ENCODE data around the gene APBA2.

Gene APBA2

DNA sequence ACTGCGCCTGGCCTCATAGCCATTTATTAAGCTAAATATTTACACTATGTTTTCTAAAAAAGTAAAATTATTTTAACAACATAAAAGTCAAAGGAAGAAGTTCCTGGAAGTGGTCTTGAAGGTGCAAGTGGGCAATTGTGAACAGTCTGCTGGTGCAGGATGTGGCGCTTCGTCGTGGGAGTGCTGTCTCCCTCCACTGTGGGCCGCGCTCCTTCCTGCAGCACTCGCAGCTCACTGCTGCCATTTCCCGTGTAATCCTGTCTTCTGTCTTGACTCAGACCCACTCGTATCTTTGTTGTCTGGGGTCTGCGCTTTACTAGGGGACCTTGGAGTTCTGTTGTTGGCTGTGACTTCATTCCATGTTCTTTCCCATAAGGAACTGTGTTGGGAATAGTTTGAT, 56.3 kb downstream of the APBA2 start:
- no peaks in the 10 kb centered on the region for H3K4me1 Mint-ChIP-seq
- TF ChIP-seq, protein P1, sequence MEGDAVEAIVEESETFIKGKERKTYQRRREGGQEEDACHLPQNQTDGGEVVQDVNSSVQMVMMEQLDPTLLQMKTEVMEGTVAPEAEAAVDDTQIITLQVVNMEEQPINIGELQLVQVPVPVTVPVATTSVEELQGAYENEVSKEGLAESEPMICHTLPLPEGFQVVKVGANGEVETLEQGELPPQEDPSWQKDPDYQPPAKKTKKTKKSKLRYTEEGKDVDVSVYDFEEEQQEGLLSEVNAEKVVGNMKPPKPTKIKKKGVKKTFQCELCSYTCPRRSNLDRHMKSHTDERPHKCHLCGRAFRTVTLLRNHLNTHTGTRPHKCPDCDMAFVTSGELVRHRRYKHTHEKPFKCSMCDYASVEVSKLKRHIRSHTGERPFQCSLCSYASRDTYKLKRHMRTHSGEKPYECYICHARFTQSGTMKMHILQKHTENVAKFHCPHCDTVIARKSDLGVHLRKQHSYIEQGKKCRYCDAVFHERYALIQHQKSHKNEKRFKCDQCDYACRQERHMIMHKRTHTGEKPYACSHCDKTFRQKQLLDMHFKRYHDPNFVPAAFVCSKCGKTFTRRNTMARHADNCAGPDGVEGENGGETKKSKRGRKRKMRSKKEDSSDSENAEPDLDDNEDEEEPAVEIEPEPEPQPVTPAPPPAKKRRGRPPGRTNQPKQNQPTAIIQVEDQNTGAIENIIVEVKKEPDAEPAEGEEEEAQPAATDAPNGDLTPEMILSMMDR (IDR thresholded peaks at IDR 0.05; ENCODE audit: unreplicated experiment in 3 of 3) = no peak
- H3K27ac Mint-ChIP-seq = no peak overlapping the region
- H3K27me3 Mint-ChIP-seq (ENCODE audit: low read depth) = peaks cover 3% of the 10 kb centered on the region
- H3K4me3 Mint-ChIP-seq = no peak overlapping the region
- peaks cover 39% of the 10 kb centered on the region for H3K36me3 Mint-ChIP-seq (ENCODE audit: low read depth)
- peaks cover 10% of the 10 kb centered on the region for H3K9me3 Mint-ChIP-seq

DNA sequence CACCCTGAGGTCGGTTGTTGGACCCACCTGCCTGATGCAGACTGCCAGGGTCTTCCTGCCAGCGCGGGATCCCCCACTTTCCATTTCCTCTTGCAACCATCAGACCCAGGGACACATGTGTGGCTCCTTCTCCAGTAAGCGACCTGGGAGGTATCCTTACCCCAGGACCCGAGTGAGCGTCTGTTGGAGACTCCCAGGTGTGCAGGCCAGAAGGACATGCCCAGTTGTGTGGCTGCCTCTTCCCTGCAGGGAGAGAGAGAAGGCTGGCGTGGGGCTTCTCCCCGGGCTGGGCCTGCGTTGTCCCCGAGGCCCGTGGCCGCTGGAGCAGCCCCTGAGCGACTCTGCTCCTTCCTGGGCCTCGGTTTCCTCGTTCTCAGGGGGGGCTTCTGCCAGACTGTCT, 56.8 kb downstream of the APBA2 start:
- Mint-ChIP-seq H3K4me1 (no peaks in the 10 kb centered on the region), H3K27ac (no peak overlapping the region), H3K27me3 (ENCODE audit: low read depth) (peaks cover 3% of the 10 kb centered on the region), H3K9me3 (peaks cover 10% of the 10 kb centered on the region), H3K4me3 (no peak overlapping the region), H3K36me3 (ENCODE audit: low read depth) (peaks cover 39% of the 10 kb centered on the region)
- TF ChIP-seq, protein P1 (IDR thresholded peaks at IDR 0.05; ENCODE audit: unreplicated experiment in 3 of 3) = no peak

DNA sequence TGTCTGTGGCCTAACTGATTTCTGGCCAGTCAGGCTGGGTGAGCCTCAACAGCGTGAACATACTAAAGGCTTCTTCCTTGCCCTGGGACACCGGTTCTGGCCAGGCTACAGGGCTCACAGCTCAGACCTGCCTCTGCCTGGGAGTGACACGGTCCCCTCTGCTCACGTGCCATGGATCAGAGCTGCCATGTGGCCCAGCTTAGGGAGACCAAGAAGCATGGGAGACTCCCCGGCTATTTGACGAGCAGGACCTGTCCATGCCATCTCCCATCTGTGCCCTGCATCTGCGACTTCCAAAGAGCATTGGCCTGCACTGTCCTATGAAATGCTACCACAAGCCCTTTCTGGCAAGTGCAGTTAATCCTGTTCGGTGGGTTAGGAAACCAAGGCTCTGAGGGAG, 57.4 kb downstream of the APBA2 start:
- no peaks in the 10 kb centered on the region for H3K4me1 Mint-ChIP-seq
- H3K9me3 Mint-ChIP-seq = peaks cover 10% of the 10 kb centered on the region
- no peak overlapping the region for H3K27ac Mint-ChIP-seq
- H3K36me3 Mint-ChIP-seq (ENCODE audit: low read depth) = peaks cover 39% of the 10 kb centered on the region
- TF ChIP-seq, protein P1 (IDR thresholded peaks at IDR 0.05; ENCODE audit: unreplicated experiment in 3 of 3) = no peak
- no peak overlapping the region for H3K4me3 Mint-ChIP-seq
- H3K27me3 Mint-ChIP-seq (ENCODE audit: low read depth) = peaks cover 3% of the 10 kb centered on the region

DNA sequence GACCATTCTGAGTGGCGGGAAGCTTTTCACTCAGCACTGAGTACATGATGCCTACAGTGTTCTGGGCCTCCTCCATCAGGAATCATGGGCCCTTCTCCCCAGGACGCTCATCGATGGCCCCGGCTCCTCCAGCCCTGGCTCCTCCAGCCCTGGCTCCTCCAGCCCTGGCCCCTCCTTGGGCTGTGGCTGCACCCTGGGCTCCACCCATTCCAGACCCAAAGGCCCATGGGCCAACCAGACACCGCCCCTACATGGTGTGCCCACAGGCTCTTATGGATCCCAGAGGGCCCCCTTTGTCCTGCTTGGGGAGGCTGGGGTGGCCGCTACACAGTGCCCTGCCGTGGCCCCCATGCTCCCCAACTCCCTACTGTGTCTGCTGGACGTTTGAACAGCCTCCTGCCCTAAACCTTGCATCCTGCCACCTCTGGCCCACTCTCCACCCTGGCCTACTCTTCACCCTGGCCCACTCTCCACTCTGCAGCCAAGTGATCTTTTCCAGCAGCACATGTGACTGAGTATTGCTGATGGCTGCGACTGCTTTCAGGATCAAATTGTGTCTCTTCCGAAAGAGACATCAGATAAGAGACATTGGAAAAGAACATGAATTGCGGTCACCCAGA, 57.9 kb downstream of the APBA2 start:
- H3K27me3 Mint-ChIP-seq (ENCODE audit: low read depth) = peaks cover 3% of the 10 kb centered on the region
- H3K36me3 Mint-ChIP-seq (ENCODE audit: low read depth) = peaks cover 39% of the 10 kb centered on the region
- peaks cover 5% of the 10 kb centered on the region for H3K4me1 Mint-ChIP-seq
- no peak overlapping the region for H3K27ac Mint-ChIP-seq
- no peak overlapping the region for H3K4me3 Mint-ChIP-seq
- H3K9me3 Mint-ChIP-seq = peaks cover 10% of the 10 kb centered on the region
- TF ChIP-seq, protein P1 (IDR thresholded peaks at IDR 0.05; ENCODE audit: unreplicated experiment in 3 of 3) = no peak

DNA sequence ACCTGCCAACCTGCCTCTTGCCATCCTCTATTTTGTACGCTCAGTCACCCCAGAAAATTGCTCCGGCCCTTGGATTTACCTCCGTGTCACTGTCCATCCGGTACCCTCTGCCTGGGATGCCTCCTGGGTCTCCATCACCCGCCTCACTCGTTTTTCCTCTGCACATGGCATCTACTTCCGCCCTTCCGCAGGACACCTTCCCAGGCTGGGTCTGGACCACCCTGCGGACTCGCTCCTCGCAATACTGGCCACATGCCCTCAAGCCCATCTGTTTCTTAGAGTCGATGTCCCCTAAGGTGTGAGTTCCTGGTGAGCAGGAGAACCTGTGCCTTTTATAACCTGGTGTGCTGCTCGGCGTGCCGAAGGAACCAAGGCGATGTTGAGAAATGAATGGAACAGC, 58.5 kb downstream of the APBA2 start:
- Mint-ChIP-seq H3K27me3 (ENCODE audit: low read depth) (no peaks in the 10 kb centered on the region), H3K4me1 (peaks cover 10% of the 10 kb centered on the region), H3K27ac (no peak overlapping the region), H3K36me3 (ENCODE audit: low read depth) (peaks cover 39% of the 10 kb centered on the region), H3K9me3 (peaks cover 10% of the 10 kb centered on the region), H3K4me3 (no peak overlapping the region)
- TF ChIP-seq, protein P1 (IDR thresholded peaks at IDR 0.05; ENCODE audit: unreplicated experiment in 3 of 3) = no peak

DNA sequence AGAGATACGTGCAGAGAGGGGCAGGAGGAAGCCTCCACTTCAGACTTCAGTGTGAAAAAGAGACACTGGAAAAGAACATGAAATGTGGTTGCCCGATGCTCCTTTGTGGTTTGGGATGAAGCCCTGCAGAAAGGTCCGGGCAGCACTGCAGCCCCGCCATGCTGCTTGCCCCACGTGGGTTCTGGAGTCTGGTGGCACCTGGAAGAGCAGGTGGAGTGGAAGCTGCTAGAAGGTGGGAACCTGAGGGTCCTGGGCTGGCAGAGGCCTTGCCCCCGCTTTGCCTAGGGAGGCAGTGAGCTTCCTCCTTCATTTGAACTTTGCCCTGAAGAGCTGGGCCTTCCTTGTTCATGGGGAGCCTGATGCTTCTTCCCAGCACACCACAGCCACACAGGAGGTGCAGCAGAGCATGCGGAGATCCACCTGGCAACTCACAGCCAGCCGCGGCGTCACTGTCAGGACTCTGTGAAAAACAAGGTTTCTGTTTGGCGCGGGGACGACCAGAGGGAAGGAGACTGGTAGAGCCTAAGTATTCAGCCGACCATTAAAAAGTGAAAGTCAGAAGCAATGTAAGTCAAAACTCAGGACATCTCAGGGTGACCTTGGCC, 59.0 kb downstream of the APBA2 start:
- TF ChIP-seq, protein P1 (IDR thresholded peaks at IDR 0.05; ENCODE audit: unreplicated experiment in 3 of 3) = no peak
- H3K27ac Mint-ChIP-seq = no peak overlapping the region
- H3K36me3 Mint-ChIP-seq (ENCODE audit: low read depth) = peaks cover 36% of the 10 kb centered on the region
- peaks cover 10% of the 10 kb centered on the region for H3K4me1 Mint-ChIP-seq
- H3K4me3 Mint-ChIP-seq = no peak overlapping the region
- H3K27me3 Mint-ChIP-seq (ENCODE audit: low read depth) = peaks cover under 1% of the 10 kb centered on the region
- H3K9me3 Mint-ChIP-seq = peaks cover 10% of the 10 kb centered on the region
